HG02885 (cell line): ENCODE results near the gene DCD.
A peak's percentile ranks its signal among the peaks of the same experiment; 100 is the strongest.
"Not testable (repeated sequence)": the region's sequence is repeated elsewhere in the genome, so short reads cannot be mapped to it uniquely, and the experiment has no call there.

Source experiments
- ATAC-seq: cut with Tn5 transposase; IDR thresholded peaks from one replicate; pipeline ENCODE4 v1.9.1; 2021; ENCODE audit warnings: mild to moderate bottlenecking; ENCODE audit not compliant: unreplicated experiment, poor library complexity

The DCD gene

DNA sequence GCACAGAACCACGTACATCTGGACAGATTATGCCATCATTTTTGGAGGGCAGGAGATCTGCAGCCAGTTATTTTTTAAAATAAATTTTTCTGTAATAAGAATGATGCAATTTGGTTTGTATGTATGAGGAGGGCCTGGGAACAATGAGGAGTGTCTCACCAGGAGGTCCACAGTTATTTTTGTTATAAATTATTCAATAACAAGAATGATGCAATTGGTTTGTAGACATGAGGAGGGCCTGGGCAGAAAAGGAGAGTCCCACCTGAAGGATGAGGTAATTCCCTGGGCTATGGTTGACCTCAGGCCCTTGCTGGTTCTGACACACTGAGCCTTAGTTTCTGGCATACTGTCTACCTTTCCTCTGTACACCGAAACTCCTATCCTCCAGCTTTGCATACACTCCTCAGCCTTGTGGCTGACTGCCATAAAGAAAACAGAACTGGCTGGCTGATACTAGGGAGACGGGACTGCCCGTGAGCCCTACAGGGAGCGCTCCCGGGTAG is 9.0 kb upstream of the DCD start:
- ATAC-seq: no peak

DNA sequence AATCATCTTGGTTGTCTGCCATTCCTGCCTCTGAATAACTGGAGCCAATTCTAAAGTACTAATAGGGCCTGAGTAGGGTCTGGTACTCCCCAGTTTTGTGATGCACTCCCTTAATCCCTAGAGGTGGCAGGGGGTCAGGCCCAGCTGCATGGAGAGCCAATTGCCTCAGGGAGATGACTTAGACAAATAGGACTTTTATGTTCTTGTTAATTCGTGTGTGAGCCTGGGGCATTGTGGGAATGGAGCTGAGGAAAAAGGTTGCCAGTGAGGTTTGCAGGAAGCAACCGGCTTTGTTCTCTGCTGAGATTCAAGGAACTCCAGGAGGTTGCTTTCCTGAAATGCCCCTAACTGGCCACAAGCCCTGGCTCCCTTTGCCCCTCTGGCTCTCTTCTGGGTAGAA is 6.8 kb upstream of the DCD start:
- no peak for ATAC-seq

DNA sequence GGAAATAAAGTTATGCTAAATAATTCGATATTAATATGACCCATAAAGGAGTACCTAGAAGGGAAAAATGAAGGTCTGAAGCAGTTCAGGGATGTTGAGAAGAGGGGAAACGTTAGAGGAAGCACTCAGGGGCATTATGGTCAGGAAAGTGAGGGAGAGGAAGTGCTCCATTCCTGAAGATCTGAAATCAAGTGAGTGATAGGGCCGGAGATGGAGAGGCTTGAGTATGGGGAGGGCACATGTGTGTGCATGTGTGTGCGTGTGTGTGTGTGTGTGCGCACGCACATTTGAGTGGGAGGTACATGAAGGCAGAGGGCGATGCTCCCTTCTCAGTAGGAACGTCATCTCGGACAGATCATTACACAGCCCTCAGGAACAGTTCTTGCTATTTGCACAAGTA is 4.9 kb upstream of the DCD start:
- no peak for ATAC-seq

- ATAC-seq: no peak
Measured at GRCh38 chr12:54650889-54651288, 2.7 kb upstream of the DCD start.

- ATAC-seq: no peak
Measured at GRCh38 chr12:54650409-54650808, 2.2 kb upstream of the DCD start.

GRCh38 chr12:54649825-54650224 is 1.7 kb upstream of the DCD start:
- no peak for ATAC-seq

DNA sequence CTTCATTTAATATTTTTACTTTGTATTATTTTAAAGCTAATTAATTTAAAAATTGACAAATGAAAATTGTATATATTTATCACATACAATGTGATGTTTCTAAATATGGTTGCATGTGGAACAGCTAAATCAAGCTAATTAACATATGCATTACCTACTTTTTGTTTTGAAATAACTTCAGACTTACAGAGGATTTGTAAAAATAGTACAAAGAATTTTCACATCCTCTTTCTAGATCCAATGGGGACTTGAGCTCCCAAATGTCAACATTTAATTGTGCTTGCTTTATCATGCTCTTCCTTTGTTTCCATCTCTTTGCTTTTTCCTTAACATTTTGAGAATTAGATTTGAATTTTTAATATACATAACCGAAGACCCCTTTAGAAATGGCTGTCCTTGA is 6.6 kb downstream of the DCD start:
- peak; percentile 50 for ATAC-seq

DNA sequence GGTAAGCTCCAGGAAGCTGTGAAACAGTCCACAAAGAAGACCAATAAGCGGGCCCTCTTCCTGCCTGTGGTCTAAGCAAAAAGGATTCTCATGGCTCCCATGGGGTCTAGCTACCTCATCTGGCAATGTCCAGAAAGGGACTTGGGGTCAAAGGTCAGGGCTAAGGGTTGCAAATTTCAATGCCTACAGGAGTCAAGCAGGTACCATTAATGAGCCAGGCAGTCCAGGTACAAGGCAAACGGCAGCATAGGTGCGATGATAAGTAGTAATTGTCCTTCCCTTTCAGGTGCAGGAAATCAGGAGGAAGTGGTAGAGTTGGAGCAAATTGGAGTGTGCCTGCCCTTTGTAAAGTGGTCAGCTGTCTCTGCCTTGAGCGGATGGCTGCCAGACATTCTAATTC is 7.1 kb downstream of the DCD start:
- ATAC-seq: no peak

- not testable (repeated sequence) for ATAC-seq
Measured at GRCh38 chr12:54639112-54639511, 9.1 kb downstream of the DCD start.

DNA sequence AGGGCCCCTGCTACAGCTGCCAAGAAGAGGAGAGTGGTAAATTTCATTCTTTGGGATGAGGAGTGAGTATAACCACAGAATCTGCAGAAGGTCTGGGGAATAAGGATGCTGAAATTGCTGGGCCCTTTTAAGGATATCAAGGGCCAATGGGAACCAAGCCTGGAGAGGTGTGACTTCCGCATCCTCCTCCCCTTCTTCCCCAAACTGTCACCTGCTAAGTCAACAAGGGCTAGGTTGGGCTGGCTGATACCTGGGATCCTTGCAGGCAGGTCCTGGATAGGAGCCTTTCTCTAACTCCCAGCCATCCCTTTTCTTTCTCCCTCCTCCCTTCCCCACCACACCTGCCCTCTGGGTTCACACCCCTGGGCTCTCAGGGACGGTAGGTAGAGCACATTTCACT is 13.4 kb downstream of the DCD start, which contains the start of gene LACRT:
Gene LACRT, minus strand, starts transcription at position 101 of the 400 bp plus-strand sequence. Its CDS starts 54 bp downstream, at position 47.
- no peak for ATAC-seq

- no peak for ATAC-seq
Measured at GRCh38 chr12:54631988-54632728, 16.0 kb downstream of the DCD start.

GRCh38 chr12:54631551-54631950 is 16.6 kb downstream of the DCD start:
- no peak for ATAC-seq

- no peak for ATAC-seq
Measured at GRCh38 chr12:54629925-54630324, 18.2 kb downstream of the DCD start.

GRCh38 chr12:54628186-54628846 is 19.8 kb downstream of the DCD start:
- no peak for ATAC-seq

DNA sequence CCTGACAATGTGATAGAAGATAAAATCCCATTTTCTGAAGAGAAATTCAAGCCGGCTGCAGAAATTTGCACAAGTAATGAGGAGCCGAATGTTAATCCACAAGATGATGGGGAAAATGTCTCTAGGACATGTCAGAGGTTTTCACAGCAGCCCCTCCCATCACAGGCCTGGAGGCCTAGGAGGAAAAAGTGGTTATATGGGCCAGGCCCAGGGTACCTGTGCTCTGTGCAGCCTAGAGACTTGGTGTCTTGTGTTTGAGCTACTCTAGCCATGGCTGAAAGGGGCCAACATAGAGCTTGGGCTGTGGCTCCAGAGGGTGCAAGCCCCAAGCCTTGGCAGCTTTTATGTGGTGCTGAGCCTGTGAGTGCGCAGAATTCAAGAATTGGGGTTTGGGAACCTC is 20.9 kb downstream of the DCD start:
- ATAC-seq: no peak

DNA sequence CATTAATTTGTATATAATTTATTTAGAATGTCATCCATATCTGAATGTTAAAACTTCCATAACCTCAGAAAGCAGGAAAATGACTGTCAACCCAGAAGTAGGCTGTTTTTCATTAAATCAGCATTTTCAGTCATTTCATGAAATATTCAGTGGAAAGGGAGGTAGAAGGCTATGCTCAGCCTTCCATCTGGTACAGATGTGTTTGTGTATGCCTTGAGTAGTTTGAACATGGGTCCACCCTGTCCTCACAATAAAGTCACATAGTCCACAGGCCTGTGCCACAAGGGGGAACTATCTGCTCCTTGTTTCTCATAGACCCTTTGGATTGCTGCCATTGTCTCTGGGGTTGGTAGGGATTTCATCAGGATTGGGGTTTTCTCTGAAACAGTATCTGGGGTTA is 22.6 kb downstream of the DCD start:
- ATAC-seq: no peak

DNA sequence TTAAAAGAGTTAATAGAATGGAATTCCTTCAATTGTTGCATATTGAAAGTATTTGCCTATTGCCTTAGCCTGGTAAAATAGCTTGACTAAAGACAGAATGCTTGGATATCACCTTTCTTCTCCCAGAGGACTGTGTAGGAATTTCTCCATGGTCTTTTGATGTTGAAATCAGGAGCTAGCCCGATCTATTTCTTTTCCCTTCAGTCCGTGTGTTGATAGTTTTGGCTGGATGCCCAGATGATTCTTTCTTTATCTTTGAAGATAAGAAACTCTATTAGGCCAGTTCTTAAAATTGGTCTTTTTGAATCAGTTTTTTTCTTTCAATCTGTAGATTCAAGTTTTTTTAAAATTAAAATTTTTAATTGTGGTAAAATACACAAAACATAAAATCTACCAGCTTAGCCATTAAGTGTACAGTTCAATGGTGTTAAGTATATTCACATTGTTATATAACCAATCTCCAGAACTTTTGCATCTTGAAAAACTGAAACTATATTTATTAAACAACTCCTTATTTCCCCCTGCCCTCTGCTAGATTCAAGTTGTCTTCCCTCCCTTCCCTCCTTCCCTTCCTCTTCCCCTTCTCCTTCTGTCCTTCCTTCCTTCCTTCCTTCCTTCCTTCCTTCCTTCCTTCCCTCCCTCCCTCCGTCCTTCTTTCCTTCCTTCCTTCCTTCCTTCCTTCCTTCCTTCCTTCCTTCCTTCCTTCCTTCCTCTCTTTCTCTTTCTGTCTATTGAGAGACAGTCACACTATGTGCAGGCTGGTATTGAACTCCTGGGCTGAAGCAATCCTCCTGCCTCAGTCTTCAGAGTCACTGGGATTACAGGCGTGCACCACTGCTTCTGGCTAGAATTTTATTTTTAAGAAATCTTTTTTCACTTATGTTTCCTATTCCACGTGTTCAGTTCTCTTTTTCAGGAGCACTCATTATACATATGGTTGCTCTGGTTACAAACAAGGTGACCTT is 23.6 kb downstream of the DCD start:
- no peak for ATAC-seq

DNA sequence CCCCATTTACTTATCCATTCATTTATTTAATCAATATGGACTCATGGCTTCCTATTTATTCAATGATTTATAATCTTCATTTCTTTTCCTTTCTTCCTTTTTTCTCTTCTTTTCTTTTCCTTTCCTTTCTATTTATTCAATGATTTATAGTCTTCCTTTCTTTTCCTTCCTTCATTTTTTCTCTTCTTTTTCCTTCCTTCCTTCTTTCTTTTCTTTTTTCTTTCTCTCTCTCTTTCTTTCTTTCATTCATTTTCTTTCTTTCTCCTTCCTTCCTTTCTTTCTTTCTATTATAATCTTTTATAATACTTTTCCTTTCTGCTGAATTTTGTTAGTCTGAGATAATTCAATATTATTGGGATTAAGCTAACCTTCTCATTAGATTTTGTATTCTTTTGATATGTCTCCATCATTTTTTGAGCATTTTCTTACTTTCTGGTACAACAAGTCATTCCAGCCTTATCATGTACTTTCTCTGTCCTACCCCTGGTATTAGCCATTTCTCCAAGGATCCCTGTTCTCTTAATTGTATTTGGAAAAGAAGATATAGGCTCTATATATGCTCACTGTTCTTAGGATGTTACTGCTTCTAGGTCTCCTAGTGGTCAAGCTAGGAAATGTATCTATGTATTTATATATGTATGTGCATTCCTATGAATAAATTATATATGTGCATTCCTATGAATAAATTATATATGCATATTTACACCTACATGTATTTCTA is 25.5 kb downstream of the DCD start:
- ATAC-seq: no peak

GRCh38 chr12:54616933-54617680 is 31.1 kb downstream of the DCD start:
- no peak for ATAC-seq
